GM19193 (cell line): Measurements from ENCODE around the gene C10orf71.

Experiments used
- POLR2A ChIP-seq: IDR thresholded peaks from 4 replicates; pipeline ENCODE4 v1.6.1; 2011; ENCODE audit not compliant: insufficient read depth, insufficient read length; ENCODE audit errors: extremely low read depth

Gene C10orf71

DNA sequence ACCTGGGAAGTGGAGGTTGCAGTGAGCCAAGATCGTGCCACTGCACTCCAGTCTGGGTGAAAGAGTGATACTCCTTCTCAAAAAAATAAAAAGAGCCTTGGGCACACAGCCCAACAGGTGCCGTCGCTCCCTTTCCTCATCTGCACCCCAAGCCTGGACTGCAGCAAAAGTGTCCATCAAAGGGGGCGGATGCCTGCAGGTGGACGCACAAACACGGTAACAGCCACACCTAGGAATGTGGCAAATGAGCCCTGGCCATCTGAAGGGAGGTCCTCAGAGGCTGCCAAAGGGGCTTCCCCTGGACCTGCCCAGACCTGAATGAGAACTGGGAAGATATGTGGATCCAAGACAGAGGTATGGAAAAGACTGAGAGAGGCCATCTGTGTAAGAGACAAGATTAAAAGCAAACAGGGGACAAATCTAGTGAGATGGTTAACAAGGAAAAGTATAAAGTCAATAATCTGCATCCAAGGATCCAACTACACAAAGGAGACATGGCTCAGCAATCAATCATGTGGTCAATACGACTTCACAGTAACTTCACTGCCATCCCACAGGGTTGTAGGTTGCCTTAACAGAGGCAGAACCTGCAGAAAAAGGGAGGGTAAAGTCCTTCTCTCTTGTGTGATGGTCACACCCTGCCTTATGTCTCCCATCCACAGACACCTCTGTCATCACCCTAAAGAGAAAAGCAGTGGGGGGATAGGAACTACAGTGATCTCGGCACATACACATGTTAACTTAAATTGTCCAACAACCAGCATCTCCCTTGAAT, 71.5 kb downstream of the C10orf71 start:
- no peak for TF ChIP-seq POLR2A

DNA sequence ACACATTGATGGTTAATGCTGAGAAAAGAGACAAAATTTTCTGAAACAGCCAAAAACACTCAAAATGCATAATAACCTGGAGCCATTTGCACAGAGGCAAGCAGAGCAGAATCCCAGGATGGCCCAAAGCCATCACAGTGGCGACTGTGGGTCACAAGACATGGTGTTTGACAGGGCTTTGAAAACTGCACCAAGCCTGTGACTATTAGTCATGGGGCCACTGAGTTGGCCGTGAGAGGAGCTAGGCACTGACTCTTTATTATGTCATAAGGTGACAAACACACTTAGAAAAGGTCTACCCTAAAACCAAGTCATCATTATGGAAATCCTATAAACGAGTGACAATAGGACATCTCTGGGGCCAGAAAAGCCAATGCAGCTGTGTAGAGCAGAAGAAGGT, 73.0 kb downstream of the C10orf71 start:
- TF ChIP-seq POLR2A = no peak

- TF ChIP-seq POLR2A = no peak
These were observed 74.4 kb downstream of the C10orf71 start for GRCh38 chr10:49373361-49373760.

DNA sequence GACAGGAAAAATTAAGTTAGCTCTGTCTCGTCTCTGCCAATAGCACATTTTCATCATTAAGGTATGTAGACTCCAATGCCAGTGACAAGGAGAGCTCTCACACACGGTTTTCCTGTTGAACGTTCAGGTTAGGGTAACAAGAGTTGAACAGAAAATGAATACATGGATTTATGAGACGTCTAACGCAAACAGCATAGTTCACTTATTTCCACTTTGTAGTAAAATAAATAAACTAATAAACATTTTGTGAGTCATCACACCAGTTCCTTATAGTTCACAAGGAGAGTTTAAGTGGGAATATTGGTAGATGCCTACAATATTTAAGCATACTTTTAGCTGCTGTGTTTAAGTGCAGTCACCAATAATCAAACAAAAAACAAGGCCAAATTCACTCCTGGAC, 75.8 kb downstream of the C10orf71 start:
- TF ChIP-seq POLR2A = no peak

GRCh38 chr10:49375611-49376010, 76.6 kb downstream of the C10orf71 start:
- TF ChIP-seq POLR2A = no peak
